ENCODE data around the gene PDRG1. TPM values are rescaled to one million over a fixed set of nuclear protein-coding genes. Genes with fewer than 3 reads are reported as not detected.

The PDRG1 gene
- total RNA-seq, 2 experiments from 2014 or later: 19.9 to 20.4 TPM

Other genes with a start within 250 kb of the PDRG1 start
- 100 to 1,000 TPM; 263 to 265 TPM for gene BCL2L1, start 229.2 kb downstream of the PDRG1 start, total RNA-seq
- 10 to 100 TPM; 78.5 to 79.1 TPM for gene TPX2, start 212.8 kb downstream of the PDRG1 start, total RNA-seq
- under 1 TPM; 0.19 to 0.25 TPM for gene MYLK2, start 132.7 kb downstream of the PDRG1 start, total RNA-seq
- gene FOXS1, start 106.4 kb downstream of the PDRG1 start, total RNA-seq: not detected
- gene DUSP15, start 81.5 kb downstream of the PDRG1 start, total RNA-seq: not detected
- not detected for gene TTLL9, start 81.4 kb downstream of the PDRG1 start, total RNA-seq
- gene XKR7, start 16.1 kb upstream of the PDRG1 start, total RNA-seq: under 1 TPM in 1 of 2 experiments, not detected in 1; 0.02 TPM
- not detected for gene CCM2L, start 58.4 kb upstream of the PDRG1 start, total RNA-seq
- not detected for gene HCK, start 100.2 kb upstream of the PDRG1 start, total RNA-seq
- gene TM9SF4, start 157.7 kb upstream of the PDRG1 start, total RNA-seq: 10 to 100 TPM; 49.8 TPM